Right cardiac atrium (tissue), 5 donors: ENCODE measurements around the gene FNBP1L. TPM values are rescaled to one million over a fixed set of nuclear protein-coding genes. Genes with fewer than 3 reads are reported as not detected.

Source experiments
- ATAC-seq, 2 donors: fragments of 200-7000 bp; cut with Tn5 transposase; one replicate each; pipeline versions ENCODE4 v1.8.0 to v1.9.1; 2020; ENCODE audit warnings: moderate library complexity in 2 of 2, mild to moderate bottlenecking in 1 of 2
- DNase-seq, 3 donors: peaks; one replicate each; pipeline ENCODE4 v3.0.0-alpha.2; 2020
- H3K27ac ChIP-seq: one replicate; pipeline ENCODE4 v1.5.1; 2013; ENCODE audit warnings: mild to moderate bottlenecking, low read length, control low read depth, moderate library complexity
- H3K27me3 ChIP-seq: one replicate; pipeline ENCODE4 v1.6.1; 2013; ENCODE audit not compliant: control insufficient read depth, insufficient read depth
- H3K4me1 ChIP-seq: one replicate; pipeline ENCODE4 v1.6.1; 2013; ENCODE audit warnings: low read length; ENCODE audit not compliant: control insufficient read depth, insufficient read depth
- H3K4me3 ChIP-seq: one replicate; pipeline ENCODE4 v1.5.1; 2013; ENCODE audit warnings: low read length, control low read depth
- H3K9me3 ChIP-seq: one replicate; pipeline ENCODE4 v1.6.1; 2013; ENCODE audit warnings: low read length; ENCODE audit not compliant: control insufficient read depth
- WGBS: extraction: QIAGEN DNeasy Blood & Tissue Kit; methylation state at CpG from one replicate; pipeline ENCODE4 v1.1.7; 2013; 5-methylcytosine and 5-hydroxymethylcytosine counted together
- intact Hi-C, 4 donors: fragments of 100-400 bp; cut with DNase I; formaldehyde crosslinking; loops; one replicate each; pipeline versions ENCODE4 v1.11.0 to v1.14.0; 2022 to 2023
- polyA plus RNA-seq: library from polyadenylated mRNA; stranded (reverse); fragments of 200-250 nt; gene quantifications from one replicate; pipeline ENCODE4 v1.2.3, GENCODE V29; 2013
- total RNA-seq, 4 donors: library from RNA; stranded (reverse); fragmentation: NEBNext Ultra II Directional; extraction: Animal tissue kit (Norgen Biotek cat#: 25700); gene quantifications; one replicate each; pipeline ENCODE4 v1.2.1, GENCODE V29; 2021
- donor health status: healthy with polysubstance abuse.
- donor health status: DM: no; HTN: yes; CAD: no.
- donor health status: DM: no; HTN: no; CAD: no.
- donor health status: DM: no; HTN: yes; CAD: no; lungs with severe emphysema.
- donor health status: DM: yes; HTN: yes; CAD: no.

The FNBP1L gene
- total and polyA plus RNA-seq, 5 donors, result 13.1 to 21.8 (median 18.3) TPM

DNA sequence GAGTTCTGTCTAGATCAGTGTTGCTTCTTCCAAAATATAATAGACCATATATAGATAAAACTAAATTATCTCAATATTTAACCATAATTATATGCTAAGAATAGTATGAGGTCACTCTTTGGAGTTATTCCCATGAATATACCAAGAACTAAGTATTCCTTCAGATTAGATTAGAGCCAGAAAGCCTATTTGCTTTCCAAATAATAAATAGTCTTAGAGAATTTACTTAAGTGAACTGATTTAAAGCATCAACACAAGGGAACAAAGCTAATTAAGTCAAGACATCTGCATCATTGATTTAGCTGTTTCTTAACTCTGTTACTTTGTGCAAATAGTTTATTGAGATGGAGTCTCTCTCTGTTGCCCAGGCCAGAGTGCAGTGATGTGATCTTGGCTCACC lies 35.7 kb downstream of the FNBP1L start:
- ATAC-seq (no peak), DNase-seq (no peak)
- Histone ChIP-seq H3K27ac (no peak overlapping the region), H3K27me3 (no peaks in the 10 kb centered on the region), H3K9me3 (no peaks in the 10 kb centered on the region), H3K4me1 (no peaks in the 10 kb centered on the region), H3K4me3 (no peak overlapping the region)
- intact Hi-C loops, result no loop called here

DNA sequence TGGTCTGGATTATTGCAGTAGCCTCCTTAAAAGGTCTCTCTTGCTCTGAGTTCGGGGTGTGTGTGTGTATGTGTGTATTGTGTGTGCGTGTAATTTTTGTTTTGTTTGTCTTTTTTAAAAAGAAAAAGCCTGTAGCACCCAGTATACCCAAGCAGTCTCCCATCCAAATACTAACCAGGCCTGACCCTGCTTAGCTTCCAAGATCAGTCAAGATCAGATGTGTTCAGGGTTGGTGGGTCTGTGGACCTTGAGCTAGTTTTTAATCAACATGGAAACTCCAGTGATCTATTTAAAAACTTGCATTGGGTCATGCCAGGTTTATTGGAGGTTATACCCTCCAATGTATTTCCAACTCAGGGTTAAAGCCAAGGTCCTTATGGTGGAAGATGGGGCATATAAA lies 40.3 kb downstream of the FNBP1L start:
- H3K27me3 ChIP-seq, result no peaks in the 10 kb centered on the region
- WGBS, result 92% methylated on average over 2 of the region's 2 CpGs
- H3K4me1 ChIP-seq, result no peaks in the 10 kb centered on the region
- intact Hi-C loops, result no loop called here
- no peaks in the 10 kb centered on the region for H3K9me3 ChIP-seq
- H3K4me3 ChIP-seq, result no peak overlapping the region
- ATAC-seq (no peak), DNase-seq (no peak)
- no peak overlapping the region for H3K27ac ChIP-seq

DNA sequence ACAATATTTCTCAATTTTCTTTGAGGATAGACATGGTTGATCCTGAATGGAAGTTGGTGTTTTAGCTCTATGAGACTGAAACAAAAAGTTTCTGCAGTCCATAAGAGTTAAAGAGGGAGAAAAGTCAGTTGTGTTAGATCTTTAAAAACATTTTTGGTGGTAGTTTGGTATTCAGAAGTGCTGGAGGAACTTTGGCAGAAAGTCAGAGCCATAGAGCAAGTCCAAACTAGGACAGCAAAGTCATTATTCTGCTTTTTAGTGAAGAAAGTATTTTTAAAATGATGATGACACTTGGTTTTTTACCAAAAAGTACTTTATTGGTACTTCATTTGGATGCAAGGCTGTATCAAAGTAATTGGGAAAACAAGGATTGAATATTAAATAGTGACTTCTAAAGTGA lies 41.8 kb downstream of the FNBP1L start:
- no peaks in the 10 kb centered on the region for H3K27me3 ChIP-seq
- no peak for ATAC-seq

DNA sequence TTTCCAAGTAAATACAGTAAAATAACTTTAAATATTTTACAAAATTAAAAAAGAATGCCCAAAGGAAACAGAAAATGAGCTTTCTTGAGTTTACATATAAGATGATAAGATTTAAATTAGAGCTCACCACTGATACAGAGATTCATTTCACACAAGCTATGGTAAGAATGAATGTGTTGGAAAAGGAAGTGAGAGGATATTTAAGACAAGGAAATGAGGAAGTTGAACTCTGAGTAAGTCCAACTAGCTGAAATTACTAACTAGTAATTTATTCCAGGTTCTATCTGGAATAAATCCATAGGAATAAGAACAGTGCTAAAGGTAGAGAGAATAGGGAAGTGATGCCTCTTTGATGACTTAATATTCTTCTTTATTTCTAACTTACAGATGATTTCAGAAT lies 42.4 kb downstream of the FNBP1L start:
- no peak for ATAC-seq
- no peaks in the 10 kb centered on the region for H3K27me3 ChIP-seq
- no peak for DNase-seq

More for the DNA sequence above, 41.8 kb downstream of the FNBP1L start:
- intact Hi-C loops, result no loop called here
- H3K4me3 ChIP-seq, result no peak overlapping the region
- no peak overlapping the region for H3K27ac ChIP-seq
- DNase-seq, result no peak
- no peaks in the 10 kb centered on the region for H3K4me1 ChIP-seq
- no peaks in the 10 kb centered on the region for H3K9me3 ChIP-seq

DNA sequence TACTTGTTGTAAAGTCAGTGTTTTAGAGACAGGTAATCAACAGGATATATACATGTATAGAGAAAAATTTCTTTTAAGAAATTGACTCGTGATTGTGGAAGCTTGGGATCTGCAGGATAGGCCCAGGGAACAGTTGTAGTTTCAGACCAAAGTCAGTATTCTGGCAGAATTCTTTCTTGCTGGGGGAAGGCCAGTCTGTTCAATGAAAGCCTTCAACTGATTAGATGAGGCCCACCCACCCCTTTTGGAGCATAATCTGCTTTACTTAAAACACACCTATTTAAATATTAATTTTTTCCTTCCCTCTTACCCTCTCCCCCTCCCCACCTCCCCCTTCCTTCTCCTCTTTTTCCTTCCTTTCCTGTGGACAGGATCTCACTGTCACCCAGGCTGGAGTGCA lies 48.0 kb downstream of the FNBP1L start:
- Histone ChIP-seq H3K9me3 (no peaks in the 10 kb centered on the region), H3K4me1 (no peaks in the 10 kb centered on the region), H3K4me3 (no peak overlapping the region), H3K27me3 (no peaks in the 10 kb centered on the region), H3K27ac (no peak overlapping the region)
- 89% methylated on average over 1 of the region's 1 CpG for WGBS
- intact Hi-C loops, result no loop called here
- no peak for ATAC-seq
- no peak for DNase-seq

More for the DNA sequence above, 42.4 kb downstream of the FNBP1L start:
- Histone ChIP-seq H3K27ac (no peak overlapping the region), H3K9me3 (no peaks in the 10 kb centered on the region), H3K4me1 (no peaks in the 10 kb centered on the region), H3K4me3 (no peak overlapping the region)
- intact Hi-C loops, result no loop called here

DNA sequence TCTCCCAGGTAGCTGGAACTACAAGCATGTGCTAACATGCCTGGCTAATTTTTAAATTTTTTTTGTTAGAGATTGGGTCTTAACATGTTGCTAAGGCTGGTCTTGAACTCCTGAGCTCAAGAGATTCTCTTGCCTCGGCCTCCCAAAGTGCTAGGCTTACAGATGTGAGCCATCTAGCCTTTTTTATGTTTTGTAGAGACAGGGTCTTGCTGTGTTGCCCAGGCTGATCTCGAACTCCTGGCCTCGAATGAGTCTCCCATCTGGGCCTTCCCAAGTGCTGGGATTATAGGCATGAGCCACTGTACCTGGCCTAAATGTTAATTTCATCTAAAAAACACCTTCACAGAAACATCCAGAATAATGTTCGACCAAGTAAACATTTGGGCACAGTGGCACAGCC lies 48.6 kb downstream of the FNBP1L start:
- ATAC-seq (no peak), DNase-seq (no peak)
- Histone ChIP-seq H3K9me3 (no peaks in the 10 kb centered on the region), H3K4me3 (no peak overlapping the region), H3K27me3 (no peaks in the 10 kb centered on the region), H3K4me1 (no peaks in the 10 kb centered on the region), H3K27ac (no peak overlapping the region)
- 98% methylated on average over 4 of the region's 4 CpGs for WGBS
- intact Hi-C loops, result no loop called here

DNA sequence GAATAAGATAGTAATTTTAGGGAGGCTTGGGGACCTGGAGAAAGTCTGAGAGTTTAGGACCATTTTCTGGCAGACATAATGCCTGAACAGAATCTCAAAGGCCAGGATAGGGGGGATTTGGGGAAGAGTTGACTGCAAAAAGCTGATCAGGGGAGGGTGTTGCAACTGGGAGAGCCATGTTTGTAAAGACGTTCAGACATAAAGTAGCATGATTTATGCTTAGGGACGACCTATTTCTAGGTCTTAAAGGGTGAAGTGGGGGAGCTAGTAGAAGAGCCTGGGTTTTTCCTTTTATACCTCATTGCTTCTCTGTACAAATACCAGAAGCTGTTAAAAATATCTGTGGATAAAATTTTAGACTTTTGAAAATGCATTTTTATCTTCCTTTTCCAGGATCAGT lies 51.2 kb downstream of the FNBP1L start:
- H3K27ac ChIP-seq, result no peak overlapping the region
- ATAC-seq (no peak), DNase-seq (no peak)
- H3K27me3 ChIP-seq, result no peaks in the 10 kb centered on the region
- 60% methylated on average over 2 of the region's 2 CpGs for WGBS
- intact Hi-C loops, result no loop called here
- no peaks in the 10 kb centered on the region for H3K9me3 ChIP-seq
- H3K4me1 ChIP-seq, result peaks cover 2% of the 10 kb centered on the region
- no peak overlapping the region for H3K4me3 ChIP-seq

DNA sequence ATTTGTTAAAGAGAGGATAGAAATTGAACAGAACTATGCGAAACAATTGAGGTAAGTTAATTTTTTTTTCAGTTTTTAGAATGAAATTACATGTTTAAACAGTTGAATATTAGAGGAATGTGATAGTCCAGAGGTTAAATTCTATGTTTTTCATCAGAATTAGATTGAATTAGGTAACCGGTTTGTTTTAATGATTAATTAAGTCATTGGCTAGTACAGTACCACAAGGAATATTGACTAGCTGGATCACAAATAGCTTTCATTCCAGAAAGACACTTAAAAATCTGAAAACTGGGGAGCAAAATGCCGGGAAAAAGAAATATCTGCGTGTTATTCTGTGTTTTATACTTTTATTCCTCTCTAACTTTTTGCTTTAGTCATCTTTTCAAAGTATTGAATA lies 51.6 kb downstream of the FNBP1L start:
- ATAC-seq, result no peak
- no peak for DNase-seq
- Histone ChIP-seq H3K4me3 (no peak overlapping the region), H3K4me1 (peaks cover 2% of the 10 kb centered on the region), H3K27me3 (no peaks in the 10 kb centered on the region), H3K9me3 (no peaks in the 10 kb centered on the region), H3K27ac (no peak overlapping the region)
- WGBS, result 86% methylated on average over 4 of the region's 4 CpGs
- intact Hi-C loops, result no loop called here

DNA sequence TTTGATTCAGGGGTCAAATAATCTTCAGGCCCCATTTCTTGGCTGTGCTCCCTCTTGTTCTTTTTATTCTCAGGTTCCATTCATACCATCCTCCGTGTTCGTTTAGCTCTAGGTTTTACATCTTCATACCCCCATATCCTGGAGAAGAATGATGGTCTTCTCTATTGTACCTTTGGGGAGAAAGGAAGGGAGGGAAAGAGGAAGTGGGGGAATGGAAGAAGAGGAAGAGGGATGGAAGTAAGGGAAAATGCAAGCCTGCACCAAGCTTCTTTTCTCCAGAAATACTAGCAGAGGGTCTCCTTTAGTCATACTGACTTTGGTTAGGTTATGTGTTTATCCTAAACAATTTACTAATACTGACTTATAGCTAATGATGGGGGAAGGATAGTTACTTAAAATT lies 52.4 kb downstream of the FNBP1L start:
- no peak for ATAC-seq
- no peak overlapping the region for H3K27ac ChIP-seq
- peaks cover 2% of the 10 kb centered on the region for H3K4me1 ChIP-seq
- no peaks in the 10 kb centered on the region for H3K27me3 ChIP-seq
- 76% methylated on average over 2 of the region's 2 CpGs for WGBS
- no peak for DNase-seq
- H3K9me3 ChIP-seq, result no peaks in the 10 kb centered on the region
- intact Hi-C loops, result no loop called here
- no peak overlapping the region for H3K4me3 ChIP-seq

DNA sequence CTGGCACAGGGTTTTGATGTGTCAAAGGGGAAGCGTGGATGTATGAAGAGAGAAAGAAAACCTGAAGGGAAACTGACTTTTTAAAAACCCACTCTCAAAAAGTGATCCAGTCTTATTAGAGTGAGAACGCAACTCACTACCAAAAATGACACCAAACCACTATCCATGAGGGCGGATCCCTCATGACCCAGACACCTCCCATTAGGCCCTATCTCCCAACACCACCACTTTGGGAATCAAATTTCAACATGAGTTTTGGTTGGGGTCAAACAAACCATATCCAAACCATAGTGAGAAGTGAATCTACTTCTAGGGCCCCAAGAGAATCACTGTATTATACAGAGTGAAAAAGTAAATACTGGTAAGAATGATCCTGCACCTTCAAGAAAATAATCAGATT lies 53.5 kb downstream of the FNBP1L start:
- H3K9me3 ChIP-seq, result no peaks in the 10 kb centered on the region

DNA sequence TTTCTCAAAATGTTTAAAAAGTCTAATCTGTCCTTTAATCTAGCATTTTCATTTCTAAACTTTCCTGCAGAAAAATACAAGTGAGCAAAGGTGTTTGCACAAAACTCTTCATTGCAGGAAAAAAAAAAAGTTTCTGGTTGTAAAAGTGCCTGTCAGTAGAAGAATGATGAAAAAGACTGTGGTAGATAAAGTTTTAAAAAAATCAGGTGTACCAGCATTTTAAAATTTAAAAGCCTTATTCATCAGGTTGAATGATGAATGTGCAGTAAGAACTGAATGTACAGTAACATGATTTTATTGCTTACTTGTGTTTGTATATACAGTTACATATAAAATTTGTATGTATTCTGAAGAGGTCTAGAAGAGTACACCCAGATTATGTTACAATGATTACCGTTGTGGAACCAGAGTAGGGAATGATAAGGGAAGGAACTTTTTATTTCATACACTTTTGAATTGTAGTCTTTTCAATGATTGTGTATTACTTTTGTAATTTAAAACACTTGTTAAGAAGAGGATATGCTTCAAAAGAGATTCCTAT lies 54.0 kb downstream of the FNBP1L start:
- DNase-seq (no peak), ATAC-seq (no peak)
- no peaks in the 10 kb centered on the region for H3K27me3 ChIP-seq
- H3K9me3 ChIP-seq, result no peaks in the 10 kb centered on the region
- no peak overlapping the region for H3K27ac ChIP-seq
- intact Hi-C loops, result no loop called here
- no peak overlapping the region for H3K4me3 ChIP-seq
- H3K4me1 ChIP-seq, result peaks cover 2% of the 10 kb centered on the region
- WGBS, result 53% methylated on average over 1 of the region's 1 CpG

More for the DNA sequence above, 53.5 kb downstream of the FNBP1L start:
- no peaks in the 10 kb centered on the region for H3K27me3 ChIP-seq
- no peak overlapping the region for H3K4me3 ChIP-seq
- peaks cover 2% of the 10 kb centered on the region for H3K4me1 ChIP-seq
- intact Hi-C loops, result no loop called here
- no peak for ATAC-seq
- DNase-seq, result no peak
- 96% methylated on average over 3 of the region's 3 CpGs for WGBS
- H3K27ac ChIP-seq, result no peak overlapping the region

DNA sequence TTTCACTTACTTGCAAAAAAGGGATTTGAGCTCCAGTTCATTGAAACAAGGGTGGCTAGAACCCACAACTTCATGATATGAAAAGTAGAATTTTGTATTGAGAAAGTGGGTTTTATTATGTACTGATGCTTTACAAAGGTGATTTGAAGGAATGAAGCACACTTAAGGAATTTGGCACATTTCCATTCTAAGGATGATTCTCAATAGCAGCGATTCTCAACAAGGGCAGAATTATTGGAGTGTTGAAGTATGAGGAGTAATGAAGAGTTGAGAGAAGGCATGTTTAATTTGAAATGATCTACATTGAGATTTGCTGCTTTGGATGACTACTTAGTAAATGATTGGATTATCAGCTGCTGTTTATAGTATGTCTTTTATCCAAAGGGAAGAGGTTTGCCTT lies 54.7 kb downstream of the FNBP1L start:
- intact Hi-C loops, result no loop called here
- ATAC-seq, result no peak
- no peak overlapping the region for H3K4me3 ChIP-seq
- H3K27ac ChIP-seq, result no peak overlapping the region
- 49% methylated on average over 1 of the region's 1 CpG for WGBS
- DNase-seq, result no peak
- peaks cover 2% of the 10 kb centered on the region for H3K4me1 ChIP-seq
- no peaks in the 10 kb centered on the region for H3K27me3 ChIP-seq
- no peaks in the 10 kb centered on the region for H3K9me3 ChIP-seq
